DMS153 (cell line): Measurements from ENCODE around the gene CCR1.
"Not testable (repeated sequence)": the region's sequence is repeated elsewhere in the genome, so short reads cannot be mapped to it uniquely, and the experiment has no call there.

ENCODE experiments used
- DNase-seq: peaks from one replicate; lab custom pipeline; 2025; lab: John Stamatoyannopoulos, UW

The CCR1 gene

GRCh38 chr3:46168583-46169345, 39.3 kb downstream of the CCR1 start:
- DNase-seq = no peak

GRCh38 chr3:46163556-46164041, 44.5 kb downstream of the CCR1 start:
- no peak for DNase-seq

GRCh38 chr3:46162975-46163555, 45.0 kb downstream of the CCR1 start:
- no peak for DNase-seq

GRCh38 chr3:46157685-46158084, 50.4 kb downstream of the CCR1 start:
- not testable (repeated sequence) for DNase-seq

- DNase-seq = no peak
Observed at GRCh38 chr3:46154311-46154710, 53.8 kb downstream of the CCR1 start.
